GM19397 (cell line): ENCODE data around the gene TMEM256.

ENCODE experiments used
- ATAC-seq: cut with Tn5 transposase; IDR thresholded peaks from one replicate; pipeline ENCODE4 v1.9.1; 2021; ENCODE audit warnings: mild to moderate bottlenecking, moderate library complexity; ENCODE audit not compliant: unreplicated experiment

Gene TMEM256

GRCh38 chr17:7431231-7431630, 27.3 kb upstream of the TMEM256 start:
- ATAC-seq: no peak

- ATAC-seq: no peak
These were observed 25.8 kb upstream of the TMEM256 start for GRCh38 chr17:7429722-7430121.

GRCh38 chr17:7428557-7428956, 24.7 kb upstream of the TMEM256 start, which contains the start of gene SPEM3:
TSS of gene SPEM3 (plus strand) at chr17:7428857. CDS start at chr17:7428903, 46 bp downstream.
- no peak for ATAC-seq

GRCh38 chr17:7427549-7427948, 23.7 kb upstream of the TMEM256 start:
- ATAC-seq: no peak

GRCh38 chr17:7426896-7427489, 23.1 kb upstream of the TMEM256 start:
- no peak for ATAC-seq

GRCh38 chr17:7426203-7426863, 22.4 kb upstream of the TMEM256 start:
- no peak for ATAC-seq

GRCh38 chr17:7425756-7426155, 21.9 kb upstream of the TMEM256 start:
- ATAC-seq: no peak

- ATAC-seq: no peak
These were observed 21.4 kb upstream of the TMEM256 start, which contains the start of gene SPEM2 for GRCh38 chr17:7425316-7425715. TSS of gene SPEM2 (plus strand) at chr17:7425616. CDS start at chr17:7425689, 73 bp downstream.

- no peak for ATAC-seq
These were observed 19.8 kb upstream of the TMEM256 start for GRCh38 chr17:7423679-7424078.

- no peak for ATAC-seq
These were observed 17.3 kb upstream of the TMEM256 start for GRCh38 chr17:7421186-7421585.

- no peak for ATAC-seq
These were observed 16.1 kb upstream of the TMEM256 start, which contains the start of gene SPEM1 for GRCh38 chr17:7419819-7420610. TSS of gene SPEM1 (plus strand) at chr17:7420324. CDS start at chr17:7420385, 61 bp downstream.

- ATAC-seq: no peak
These were observed 14.7 kb upstream of the TMEM256 start for GRCh38 chr17:7418472-7419152.

- ATAC-seq: no peak
These were observed 13.3 kb upstream of the TMEM256 start for GRCh38 chr17:7417056-7417655.

GRCh38 chr17:7416323-7416722, 12.4 kb upstream of the TMEM256 start:
- no peak for ATAC-seq

GRCh38 chr17:7415784-7416183, 11.9 kb upstream of the TMEM256 start:
- no peak for ATAC-seq

- no peak for ATAC-seq
These were observed 10.9 kb upstream of the TMEM256 start for GRCh38 chr17:7414837-7415236.

- no peak for ATAC-seq
These were observed 9.6 kb upstream of the TMEM256 start for GRCh38 chr17:7413346-7413985.

GRCh38 chr17:7411427-7411750, 7.5 kb upstream of the TMEM256 start:
- no peak for ATAC-seq

- no peak for ATAC-seq
These were observed 6.9 kb upstream of the TMEM256 start for GRCh38 chr17:7410634-7411426.

GRCh38 chr17:7409716-7410115, 5.8 kb upstream of the TMEM256 start:
- ATAC-seq: no peak
